WI38 (cell line): ENCODE results near the gene ARSA.

Source experiments
- H3K4me3 ChIP-seq: 2 replicates; pipeline ENCODE4 v1.5.1; 2011; ENCODE audit warnings: low read depth, mild to moderate bottlenecking, control low read depth, low read length
- TF ChIP-seq, protein P1 (sequence below): IDR thresholded peaks from 2 replicates; pipeline ENCODE4 v1.5.1; 2012; ENCODE audit warnings: low read depth, mild to moderate bottlenecking, control low read depth, low read length

The ARSA gene

GRCh38 chr22:50602338-50602700, 25.6 kb downstream of the ARSA start:
- no peak overlapping the region for H3K4me3 ChIP-seq
- TF ChIP-seq, protein P1, sequence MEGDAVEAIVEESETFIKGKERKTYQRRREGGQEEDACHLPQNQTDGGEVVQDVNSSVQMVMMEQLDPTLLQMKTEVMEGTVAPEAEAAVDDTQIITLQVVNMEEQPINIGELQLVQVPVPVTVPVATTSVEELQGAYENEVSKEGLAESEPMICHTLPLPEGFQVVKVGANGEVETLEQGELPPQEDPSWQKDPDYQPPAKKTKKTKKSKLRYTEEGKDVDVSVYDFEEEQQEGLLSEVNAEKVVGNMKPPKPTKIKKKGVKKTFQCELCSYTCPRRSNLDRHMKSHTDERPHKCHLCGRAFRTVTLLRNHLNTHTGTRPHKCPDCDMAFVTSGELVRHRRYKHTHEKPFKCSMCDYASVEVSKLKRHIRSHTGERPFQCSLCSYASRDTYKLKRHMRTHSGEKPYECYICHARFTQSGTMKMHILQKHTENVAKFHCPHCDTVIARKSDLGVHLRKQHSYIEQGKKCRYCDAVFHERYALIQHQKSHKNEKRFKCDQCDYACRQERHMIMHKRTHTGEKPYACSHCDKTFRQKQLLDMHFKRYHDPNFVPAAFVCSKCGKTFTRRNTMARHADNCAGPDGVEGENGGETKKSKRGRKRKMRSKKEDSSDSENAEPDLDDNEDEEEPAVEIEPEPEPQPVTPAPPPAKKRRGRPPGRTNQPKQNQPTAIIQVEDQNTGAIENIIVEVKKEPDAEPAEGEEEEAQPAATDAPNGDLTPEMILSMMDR, result no peak

GRCh38 chr22:50601669-50602337, 26.1 kb downstream of the ARSA start:
- no peak overlapping the region for H3K4me3 ChIP-seq
- TF ChIP-seq, protein P1, result no peak

DNA sequence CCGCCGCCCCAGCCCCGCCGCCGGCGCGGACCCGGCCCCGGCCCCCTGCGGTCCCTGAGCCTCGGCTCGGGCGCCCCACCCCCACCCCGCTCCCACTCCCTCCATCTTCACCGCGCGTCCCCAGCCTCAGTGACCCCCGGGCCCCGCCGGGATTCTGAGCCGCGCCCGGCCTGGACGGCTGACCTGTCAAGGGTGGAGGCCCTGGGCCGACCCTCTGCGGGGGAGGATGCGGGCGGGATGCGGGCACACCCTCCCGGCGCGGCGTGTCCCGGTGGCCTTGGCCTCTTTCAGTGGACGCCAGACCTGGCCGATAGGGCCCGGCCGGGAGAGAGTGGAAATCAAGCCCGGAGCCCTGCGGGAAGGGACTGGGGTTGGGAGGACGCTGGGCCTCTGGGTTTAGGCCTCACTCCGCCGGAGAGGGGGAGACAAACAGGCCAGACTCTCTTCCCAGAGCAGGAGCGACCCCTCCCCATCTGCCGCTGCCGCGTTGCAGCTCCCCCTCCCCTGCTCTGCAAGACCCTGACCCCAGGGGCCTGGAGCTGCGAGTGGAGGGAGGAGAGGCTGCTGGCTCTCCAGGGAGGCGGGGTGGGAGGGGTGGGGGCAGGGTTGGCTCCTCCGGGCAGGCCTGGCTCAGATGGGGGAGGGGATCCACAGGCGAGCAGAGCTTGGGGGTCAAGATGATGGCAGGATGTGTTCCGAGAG, 26.8 kb downstream of the ARSA start:
- TF ChIP-seq, protein P1, result no peak
- no peak overlapping the region for H3K4me3 ChIP-seq

DNA sequence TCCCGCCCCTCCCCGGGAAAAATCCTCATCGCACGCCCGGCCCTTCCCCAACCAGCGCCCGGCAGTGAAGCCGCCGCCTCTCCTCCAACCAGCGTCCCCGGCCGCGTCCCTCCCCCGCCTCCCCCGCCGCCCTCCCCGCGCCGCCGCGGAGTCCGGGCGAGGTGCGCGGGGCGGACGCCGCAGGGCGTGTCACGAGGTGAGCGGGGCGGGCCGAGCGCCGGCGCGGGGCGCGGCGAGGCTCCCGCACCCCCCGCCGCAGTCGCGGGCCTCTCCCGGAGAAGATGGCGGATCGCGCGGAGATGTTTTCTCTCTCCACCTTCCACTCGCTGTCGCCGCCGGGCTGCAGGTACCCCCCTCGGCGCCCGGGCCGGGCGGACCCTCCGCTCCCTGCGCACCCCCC, 27.4 kb downstream of the ARSA start, which contains the start of gene MAPK8IP2:
Gene MAPK8IP2, plus strand, starts transcription at position 256 of the 400 bp plus-strand sequence. Its CDS starts 26 bp downstream, at position 282.
- TF ChIP-seq, protein P1, result no peak
- no peak within 1 kb of the TSS for H3K4me3 ChIP-seq

- TF ChIP-seq, protein P1, result no peak
- H3K4me3 ChIP-seq, result no peak overlapping the region
Measured at GRCh38 chr22:50599816-50600455, 28.0 kb downstream of the ARSA start.

GRCh38 chr22:50597097-50597496, 30.9 kb downstream of the ARSA start:
- TF ChIP-seq, protein P1, result no peak
- H3K4me3 ChIP-seq, result no peak overlapping the region

GRCh38 chr22:50595189-50595588, 32.8 kb downstream of the ARSA start:
- no peak overlapping the region for H3K4me3 ChIP-seq
- TF ChIP-seq, protein P1, result no peak
